GM12878 (cell line): ENCODE data around the gene POLN.

Experiments used
- CREB1 ChIP-seq: IDR thresholded peaks from 2 replicates; pipeline ENCODE4 v1.6.1; 2012; ENCODE audit warnings: low read depth, mild to moderate bottlenecking, inconsistent platforms
- EP300 ChIP-seq, 2 experiments: fragments of 150-350 bp in 1 of 2; IDR thresholded peaks; 2 replicates each; pipeline ENCODE4 v1.6.1; 2011 to 2012; ENCODE audit warnings: low read depth in 2 of 2, low read length in 2 of 2, borderline replicate concordance in 1 of 2, improper control_type of control experiment in 1 of 2, inconsistent platforms in 1 of 2; ENCODE audit not compliant: control insufficient read depth in 1 of 2
- MAX ChIP-seq: IDR thresholded peaks from 2 replicates; pipeline ENCODE4 v1.6.1; 2012; ENCODE audit warnings: low read depth, low read length, improper control_type of control experiment
- POLR2AphosphoS5 ChIP-seq: IDR thresholded peaks from 2 replicates; pipeline ENCODE4 v1.6.1; 2011; ENCODE audit warnings: mild to moderate bottlenecking, low read length, inconsistent platforms
- POU2F2 ChIP-seq: IDR thresholded peaks from 3 replicates; pipeline ENCODE4 v1.6.1; 2011; ENCODE audit warnings: low read depth, mild to moderate bottlenecking, low read length, borderline replicate concordance
- RELA ChIP-seq: fragments of 450-650 bp; IDR thresholded peaks from 2 replicates; pipeline ENCODE4 v1.8.0; 2014; ENCODE audit warnings: borderline replicate concordance; ENCODE audit not compliant: partially characterized antibody
- RFX5 ChIP-seq: IDR thresholded peaks from 2 replicates; pipeline ENCODE4 v1.6.1; 2011; ENCODE audit warnings: low read depth, low read length, improper control_type of control experiment
- SMAD1 ChIP-seq: fragments of 450-650 bp; IDR thresholded peaks from 2 replicates; pipeline ENCODE4 v1.6.1; 2018; ENCODE audit warnings: mild to moderate bottlenecking, low read depth; ENCODE audit not compliant: partially characterized antibody
- SRF ChIP-seq, 2 experiments: IDR thresholded peaks; 2 replicates each; pipeline ENCODE4 v1.6.1; 2011; ENCODE audit warnings: low read depth in 2 of 2, low read length in 2 of 2, mild to moderate bottlenecking in 1 of 2, moderate library complexity in 1 of 2
- TF ChIP-seq, protein P1 (sequence below), 3 experiments: IDR thresholded peaks in 2 of 3; conservative IDR thresholded peaks in 1 of 3; 2 replicates each; pipeline ENCODE4 v1.5.1; 2011; ENCODE audit warnings: low read depth in 3 of 3, low read length in 3 of 3, mild to moderate bottlenecking in 3 of 3, control low read depth in 2 of 3, moderate library complexity in 2 of 3, inconsistent platforms in 1 of 3, mixed read lengths in 1 of 3; ENCODE audit not compliant: control insufficient read depth in 2 of 3, insufficient read depth in 1 of 3; ENCODE audit errors: extremely low read depth in 1 of 3

- TF ChIP-seq EP300 (IDR thresholded peaks at IDR 0.05; ENCODE audit: borderline replicate concordance in 1 of 2, control insufficient read depth in 1 of 2, low read depth in 2 of 2, low read length in 2 of 2) (no peak), POLR2AphosphoS5 (no peak), RELA (no peak), MAX (no peak), RFX5 (no peak), CREB1 (no peak), SRF (IDR thresholded peaks at IDR 0.05; ENCODE audit: low read depth in 2 of 2, low read length in 2 of 2) (no peak), SMAD1 (no peak), POU2F2 (no peak)
- TF ChIP-seq, protein P1, sequence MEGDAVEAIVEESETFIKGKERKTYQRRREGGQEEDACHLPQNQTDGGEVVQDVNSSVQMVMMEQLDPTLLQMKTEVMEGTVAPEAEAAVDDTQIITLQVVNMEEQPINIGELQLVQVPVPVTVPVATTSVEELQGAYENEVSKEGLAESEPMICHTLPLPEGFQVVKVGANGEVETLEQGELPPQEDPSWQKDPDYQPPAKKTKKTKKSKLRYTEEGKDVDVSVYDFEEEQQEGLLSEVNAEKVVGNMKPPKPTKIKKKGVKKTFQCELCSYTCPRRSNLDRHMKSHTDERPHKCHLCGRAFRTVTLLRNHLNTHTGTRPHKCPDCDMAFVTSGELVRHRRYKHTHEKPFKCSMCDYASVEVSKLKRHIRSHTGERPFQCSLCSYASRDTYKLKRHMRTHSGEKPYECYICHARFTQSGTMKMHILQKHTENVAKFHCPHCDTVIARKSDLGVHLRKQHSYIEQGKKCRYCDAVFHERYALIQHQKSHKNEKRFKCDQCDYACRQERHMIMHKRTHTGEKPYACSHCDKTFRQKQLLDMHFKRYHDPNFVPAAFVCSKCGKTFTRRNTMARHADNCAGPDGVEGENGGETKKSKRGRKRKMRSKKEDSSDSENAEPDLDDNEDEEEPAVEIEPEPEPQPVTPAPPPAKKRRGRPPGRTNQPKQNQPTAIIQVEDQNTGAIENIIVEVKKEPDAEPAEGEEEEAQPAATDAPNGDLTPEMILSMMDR (IDR thresholded peaks at IDR 0.05 in 2 of 3, conservative IDR thresholded peaks at IDR 0.05 in 1 of 3; ENCODE audit: control insufficient read depth in 2 of 3, extremely low read depth in 1 of 3, insufficient read depth in 1 of 3, low read depth in 3 of 3, low read length in 3 of 3), result no peak
Measured at GRCh38 chr4:2085496-2085901, 156.4 kb downstream of the POLN start.
